ENCODE data around the gene SEC24C.

Gene SEC24C

GRCh38 chr10:73802276-73802991, 58.3 kb downstream of the SEC24C start:
- ChIA-PET CTCF (interaction anchor here (0.6 kb wide), 1 partner anchor 14 kb away, joined by 3 read pairs; no protein-coding TSS in a partner anchor), POLR2A (ENCODE audit: low non-redundant PET) (no interaction called here)
- peak overlapping the region; percentile 40 for H3K27ac ChIP-seq
- DNase-seq (ENCODE audit: low spot score), result no peak
- TF ChIP-seq CTCF (conservative IDR thresholded peaks at IDR 0.05; ENCODE audit: low read depth), result no peak

GRCh38 chr10:73803680-73804286, 59.6 kb downstream of the SEC24C start:
- no peak for TF ChIP-seq CTCF (conservative IDR thresholded peaks at IDR 0.05; ENCODE audit: low read depth)
- peak overlapping the region; percentile 40 for H3K27ac ChIP-seq
- CTCF ChIA-PET, result interaction anchor here (0.7 kb wide), 1 partner anchor 9 kb away, joined by 4 read pairs; no protein-coding TSS in a partner anchor
- POLR2A ChIA-PET (ENCODE audit: low non-redundant PET), result no interaction called here
- no peak for DNase-seq (ENCODE audit: low spot score)

DNA sequence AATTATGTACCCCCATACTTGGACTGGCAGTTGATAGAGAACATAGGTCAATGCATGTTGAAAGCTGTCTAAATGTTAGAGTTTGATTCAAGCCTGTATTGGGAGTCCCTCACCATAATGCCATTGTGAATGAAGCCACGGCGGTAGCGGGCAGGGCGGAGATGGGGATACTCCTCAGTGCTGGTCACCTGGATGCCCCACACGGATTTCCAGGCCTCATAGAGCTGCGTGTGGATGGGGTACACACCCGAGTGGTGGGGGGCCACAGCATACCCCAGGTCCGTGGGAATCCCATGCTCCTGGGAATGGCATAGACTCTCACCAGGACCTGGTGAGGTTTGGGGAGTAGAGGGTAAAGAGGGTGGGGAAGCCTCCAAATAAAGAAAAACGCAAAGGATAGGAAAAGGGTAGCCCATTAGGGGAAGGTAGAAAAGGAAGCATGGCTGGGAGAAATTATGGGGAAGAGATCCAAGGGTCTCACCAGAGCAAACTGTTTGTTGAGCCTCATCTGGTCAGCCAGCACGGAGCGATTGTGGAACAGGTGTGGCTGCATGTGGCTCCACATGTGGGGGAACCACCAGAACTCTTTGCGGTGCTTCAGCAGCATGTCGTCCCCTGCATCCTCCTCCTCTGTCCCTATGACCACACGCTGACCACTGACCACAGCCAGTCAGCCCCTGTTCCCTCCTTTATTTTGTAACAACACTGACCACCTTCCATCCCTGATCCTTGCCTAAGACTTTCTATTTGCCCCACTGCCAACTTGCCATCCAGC, 62.2 kb downstream of the SEC24C start:
- TF ChIP-seq CTCF (conservative IDR thresholded peaks at IDR 0.05; ENCODE audit: low read depth), result no peak
- H3K27ac ChIP-seq, result no peak overlapping the region
- ChIA-PET CTCF (interaction anchor here (1.1 to 2.1 kb wide), 2 partner anchors 21 to 73 kb away, joined by 3 to 6 read pairs; no protein-coding TSS in a partner anchor), POLR2A (ENCODE audit: low non-redundant PET) (no interaction called here)
- DNase-seq (ENCODE audit: low spot score), result no peak

DNA sequence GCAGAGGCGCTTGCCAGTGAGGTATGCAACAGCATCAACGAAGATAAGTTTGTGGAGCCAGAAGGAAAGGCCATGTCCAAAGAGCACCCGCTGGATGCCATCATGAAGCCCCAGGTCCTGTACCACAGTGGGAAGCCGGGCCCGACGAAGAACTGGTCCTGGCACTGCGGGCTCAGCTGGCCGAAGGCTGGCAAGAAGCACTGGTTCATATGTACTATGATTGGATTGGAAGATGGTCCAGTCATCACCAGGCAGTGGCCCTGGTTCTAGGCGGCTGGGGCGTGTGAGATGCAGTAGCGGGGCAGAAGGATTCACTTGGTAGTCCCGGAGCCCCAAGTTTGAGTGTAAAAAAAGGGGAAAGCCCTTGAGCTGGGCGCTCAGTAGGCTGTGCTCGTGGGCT, 63.3 kb downstream of the SEC24C start:
- ChIA-PET CTCF (no interaction called here), POLR2A (ENCODE audit: low non-redundant PET) (no interaction called here)
- no peak for TF ChIP-seq CTCF (conservative IDR thresholded peaks at IDR 0.05; ENCODE audit: low read depth)
- no peak for DNase-seq (ENCODE audit: low spot score)
- H3K27ac ChIP-seq, result no peak overlapping the region

GRCh38 chr10:73808021-73808815, 64.0 kb downstream of the SEC24C start:
- no peak overlapping the region for H3K27ac ChIP-seq
- ChIA-PET POLR2A (ENCODE audit: low non-redundant PET) (no interaction called here), CTCF (interaction anchor here (0.6 kb wide), 1 partner anchor 1182 kb away, joined by 3 read pairs; the partner anchor contains the start of gene MICU1)
- no peak for DNase-seq (ENCODE audit: low spot score)
- no peak for TF ChIP-seq CTCF (conservative IDR thresholded peaks at IDR 0.05; ENCODE audit: low read depth)

Data from RWPE1 (cell line).